Measurements from ENCODE around the gene RAPGEF1.

- TF ChIP-seq POLR2A (IDR thresholded peaks at IDR 0.05; ENCODE audit: low read length) (no peak), GATA1 (IDR thresholded peaks at IDR 0.05; ENCODE audit: low read depth, low read length) (no peak)
Measured at GRCh38 chr9:131671133-131671520, 68.7 kb downstream of the RAPGEF1 start.
